Left lung (tissue), 10 donors: ENCODE data around the gene OR52W1. TPM values are rescaled to one million over a fixed set of nuclear protein-coding genes. Genes with fewer than 3 reads are reported as not detected.

Experiments used
- ATAC-seq: fragments of 200-7000 bp; cut with Tn5 transposase; one replicate; pipeline ENCODE4 v1.9.1; 2020; ENCODE audit warnings: moderate library complexity
- DNase-seq, 4 donors: peaks; one replicate each; pipeline ENCODE4 v3.0.0-alpha.2; 2013 to 2020
- H3K27ac ChIP-seq, 2 donors: fragments of 200-600 bp; sonication (generic) in 1 of 2; one replicate each; pipeline versions ENCODE4 v1.5.0 to v1.8.0; 2020 to 2021
- H3K27me3 ChIP-seq, 2 donors: fragments of 200-600 bp; sonication (generic) in 1 of 2; one replicate each; pipeline versions ENCODE4 v1.5.0 to v1.8.0; 2020 to 2021
- H3K36me3 ChIP-seq, 2 donors: fragments of 200-600 bp; sonication (generic) in 1 of 2; one replicate each; pipeline versions ENCODE4 v1.5.0 to v1.8.0; 2020 to 2021
- H3K4me1 ChIP-seq, 2 donors: fragments of 200-600 bp; one replicate each; pipeline ENCODE4 v1.8.0; 2021
- H3K4me3 ChIP-seq, 2 donors: fragments of 200-600 bp; sonication (generic) in 1 of 2; one replicate each; pipeline versions ENCODE4 v1.5.0 to v1.8.0; 2020 to 2021; ENCODE audit warnings: mild to moderate bottlenecking in 1 of 2
- H3K9me3 ChIP-seq, 2 donors: fragments of 200-600 bp; sonication (generic) in 1 of 2; one replicate each; pipeline versions ENCODE4 v1.5.0 to v1.8.0; 2020 to 2021
- CTCF ChIP-seq, 2 donors: fragments of 200-600 bp; sonication (generic) in 1 of 2; IDR thresholded peaks; one replicate each; pipeline versions ENCODE4 v1.5.0 to v1.8.0; 2021; ENCODE audit warnings: antibody characterized with exemption in 2 of 2
- intact Hi-C, 2 donors: fragments of 100-400 bp; cut with DNase I; formaldehyde crosslinking; loops; one replicate each; pipeline versions ENCODE4 v1.11.2 to v1.14.2; 2022
- polyA plus RNA-seq, 6 donors: library from polyadenylated mRNA; unstranded; fragments of 120-200 nt; gene quantifications; one replicate each; pipeline ENCODE4 v1.2.1, GENCODE V29; 2013; ENCODE audit not compliant: insufficient read length in 6 of 6
- total RNA-seq, 2 donors: library from RNA; stranded (reverse); fragmentation: NEBNext Ultra II Directional; extraction: Animal tissue kit (Norgen Biotek cat#: 25700); gene quantifications; one replicate each; pipeline ENCODE4 v1.2.1, GENCODE V29; 2021
- donor health status: DM: no; HTN: yes; CAD: no.
- donor health status: DM: no; HTN: no; CAD: no.

Gene OR52W1
- total and polyA plus RNA-seq, 8 donors, result 0.24 to 0.29 TPM; not detected in 6

- no peak within 1 kb of the TSS for H3K27ac ChIP-seq
- DNase-seq (no peak), ATAC-seq (no peak)
- intact Hi-C loops, result no loop called here
- no peak within 1 kb of the TSS for H3K4me3 ChIP-seq
- no peak for TF ChIP-seq CTCF (IDR thresholded peaks at IDR 0.05)
- H3K9me3 ChIP-seq, result no peaks in the 10 kb centered on the region
- peaks cover 0 to 20% of the 10 kb centered on the region in 2 donors for H3K4me1 ChIP-seq
- no peaks in the 10 kb centered on the region for H3K36me3 ChIP-seq
- no peaks in the 10 kb centered on the region for H3K27me3 ChIP-seq
Observed at GRCh38 chr11:6238902-6239301, 39.9 kb downstream of the OR52W1 start, which contains the start of gene CNGA4. Gene CNGA4 (plus strand): TSS chr11:6239089. CDS start chr11:6239207, 118 bp downstream.

- DNase-seq, result peak in 1 of 4 donors; percentile 65
- intact Hi-C loops, result no loop called here
- TF ChIP-seq CTCF (IDR thresholded peaks at IDR 0.05), result no peak
- Histone ChIP-seq H3K27ac (peak overlapping the region in 1 of 2 donors; percentile 23), H3K9me3 (no peaks in the 10 kb centered on the region), H3K4me3 (no peak overlapping the region), H3K36me3 (no peaks in the 10 kb centered on the region), H3K4me1 (peaks cover 0 to 17% of the 10 kb centered on the region in 2 donors), H3K27me3 (no peaks in the 10 kb centered on the region)
- ATAC-seq, result no peak
Observed at GRCh38 chr11:6240139-6240538, 41.1 kb downstream of the OR52W1 start.

- Histone ChIP-seq H3K27ac (peak overlapping the region in 1 of 2 donors; percentile 23), H3K4me1 (peaks cover 0 to 13% of the 10 kb centered on the region in 2 donors), H3K36me3 (no peaks in the 10 kb centered on the region), H3K4me3 (no peak overlapping the region), H3K27me3 (no peaks in the 10 kb centered on the region), H3K9me3 (no peaks in the 10 kb centered on the region)
- intact Hi-C loops, result no loop called here
- no peak for DNase-seq
- no peak for ATAC-seq
- TF ChIP-seq CTCF (IDR thresholded peaks at IDR 0.05), result no peak
Observed at GRCh38 chr11:6240781-6241180, 41.8 kb downstream of the OR52W1 start.

- TF ChIP-seq CTCF (IDR thresholded peaks at IDR 0.05), result no peak
- Histone ChIP-seq H3K27me3 (no peaks in the 10 kb centered on the region), H3K4me3 (no peak overlapping the region), H3K9me3 (no peaks in the 10 kb centered on the region), H3K4me1 (peaks cover 0 to 13% of the 10 kb centered on the region in 2 donors), H3K27ac (no peak overlapping the region), H3K36me3 (no peaks in the 10 kb centered on the region)
- DNase-seq, result no peak
- intact Hi-C loops, result no loop called here
- no peak for ATAC-seq
Observed at GRCh38 chr11:6241316-6241715, 42.3 kb downstream of the OR52W1 start.

GRCh38 chr11:6245536-6245935 is 46.5 kb downstream of the OR52W1 start:
- TF ChIP-seq CTCF (IDR thresholded peaks at IDR 0.05), result no peak
- DNase-seq (no peak), ATAC-seq (no peak)
- Histone ChIP-seq H3K36me3 (no peaks in the 10 kb centered on the region), H3K27ac (no peak overlapping the region), H3K27me3 (no peaks in the 10 kb centered on the region), H3K9me3 (no peaks in the 10 kb centered on the region), H3K4me1 (peaks cover 0 to 8% of the 10 kb centered on the region in 2 donors), H3K4me3 (no peak overlapping the region)
- intact Hi-C loops, result no loop called here
